Measurements from ENCODE around the gene CCL7. TPM values are rescaled to one million over a fixed set of nuclear protein-coding genes. Genes with fewer than 3 reads are reported as not detected.

Gene CCL7
- total RNA-seq, 1 donor from 2014 or later = not detected

GRCh38 chr17:34246446-34246845 is 23.6 kb upstream of the CCL7 start:
- DNase-seq (ENCODE audit: low read depth) = no peak

DNA sequence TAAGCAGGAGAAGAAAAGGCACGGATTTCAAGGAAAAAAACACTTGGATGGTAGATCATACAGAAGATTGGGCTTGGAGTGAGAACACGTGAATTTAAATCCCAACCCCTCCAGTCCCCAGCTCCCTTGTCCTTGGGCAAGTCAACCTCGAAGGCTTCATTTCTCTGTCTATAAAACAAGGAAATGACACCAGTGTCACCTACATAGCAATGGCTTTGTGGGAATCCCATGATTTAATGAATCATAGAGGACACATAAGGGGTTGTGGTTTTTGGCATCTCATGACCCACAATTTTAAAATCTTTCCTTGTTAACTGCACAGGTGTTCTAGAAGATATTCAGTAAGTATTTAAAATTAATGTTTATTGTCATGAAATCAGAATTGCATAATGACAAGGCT is 23.1 kb upstream of the CCL7 start:
- no peak for DNase-seq (ENCODE audit: low read depth)

DNA sequence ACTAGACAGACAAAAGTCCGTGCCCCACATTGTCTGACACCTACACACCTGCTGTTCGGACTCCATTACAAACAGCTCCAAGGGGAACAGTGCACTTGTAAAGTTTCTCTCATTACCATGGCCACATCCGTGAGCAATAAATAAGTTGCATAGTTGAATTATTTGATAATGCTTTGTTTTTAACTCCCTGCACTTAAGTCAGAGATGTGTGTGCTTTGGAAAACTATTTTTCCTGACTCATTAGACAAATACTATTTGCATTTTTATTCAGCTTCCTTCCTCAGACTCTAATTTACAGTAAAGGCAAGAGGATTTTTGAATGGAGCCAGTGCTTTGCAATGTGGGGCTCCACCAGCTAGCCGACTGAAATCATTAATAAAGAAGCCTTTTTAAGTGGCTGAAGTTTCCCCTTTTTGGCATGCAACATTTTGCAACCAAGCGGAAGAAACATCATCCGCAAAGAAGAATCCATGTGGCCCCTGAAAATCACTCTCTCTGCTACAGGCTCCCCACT is 21.5 kb upstream of the CCL7 start:
- no peak for DNase-seq (ENCODE audit: low read depth)

DNA sequence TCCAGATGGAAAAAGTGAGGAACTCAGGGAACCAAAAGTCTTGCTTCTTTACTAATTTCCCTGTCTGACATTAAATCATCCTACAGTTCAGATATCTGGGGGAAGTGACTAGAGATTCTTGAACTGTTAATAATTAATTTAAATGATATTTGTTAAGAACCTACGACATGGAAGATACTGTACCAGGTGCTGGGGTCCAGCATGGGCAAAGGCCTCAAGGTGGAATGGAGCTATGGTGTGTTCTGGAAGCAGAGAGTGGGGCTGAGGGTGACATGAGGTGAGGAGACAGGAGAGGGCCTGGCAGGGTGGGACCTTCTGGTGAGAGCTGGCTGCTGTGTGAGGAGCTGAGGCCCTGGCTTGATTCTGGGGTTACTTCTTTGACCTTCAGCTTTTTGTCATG is 21.0 kb upstream of the CCL7 start:
- DNase-seq (ENCODE audit: low read depth) = no peak

DNA sequence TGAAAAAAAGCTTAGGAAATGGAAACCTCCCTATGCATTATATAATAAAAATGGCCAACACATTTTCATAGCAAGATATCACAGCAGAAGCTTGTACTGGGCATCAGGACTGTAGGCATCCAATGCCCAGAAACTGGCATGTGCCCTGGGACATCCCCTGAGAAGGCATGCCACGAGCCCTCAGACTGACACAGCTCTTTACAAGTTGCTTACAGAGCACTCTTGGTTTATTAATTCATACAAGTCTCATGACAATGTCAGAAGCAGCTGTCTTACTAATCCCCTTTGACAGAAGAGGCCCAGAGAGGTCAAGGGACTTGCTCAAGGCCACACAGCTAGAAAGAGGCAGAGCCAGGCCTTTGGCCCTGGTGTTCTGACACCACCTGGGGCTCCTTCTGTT is 20.5 kb upstream of the CCL7 start:
- DNase-seq (ENCODE audit: low read depth) = peak; percentile 8

DNA sequence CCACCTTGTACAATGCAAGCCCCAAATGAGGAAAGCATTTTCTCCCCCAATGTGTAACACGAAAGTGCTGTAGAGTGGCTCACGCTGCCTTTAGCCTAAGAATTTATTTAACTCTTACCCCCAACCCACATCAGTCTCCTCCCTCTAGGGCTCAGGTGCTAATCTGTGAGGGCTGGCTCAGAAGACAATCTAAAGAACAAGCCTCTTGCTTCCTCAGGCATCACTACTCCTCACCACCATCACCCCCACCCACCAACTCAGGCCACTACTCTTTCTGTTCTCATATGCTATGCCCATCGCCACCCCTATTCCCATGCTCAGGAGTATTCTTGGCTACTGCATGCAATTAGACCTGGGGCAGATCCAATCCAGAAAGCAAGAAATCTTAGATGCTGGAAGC is 18.8 kb upstream of the CCL7 start:
- DNase-seq (ENCODE audit: low read depth) = no peak

DNA sequence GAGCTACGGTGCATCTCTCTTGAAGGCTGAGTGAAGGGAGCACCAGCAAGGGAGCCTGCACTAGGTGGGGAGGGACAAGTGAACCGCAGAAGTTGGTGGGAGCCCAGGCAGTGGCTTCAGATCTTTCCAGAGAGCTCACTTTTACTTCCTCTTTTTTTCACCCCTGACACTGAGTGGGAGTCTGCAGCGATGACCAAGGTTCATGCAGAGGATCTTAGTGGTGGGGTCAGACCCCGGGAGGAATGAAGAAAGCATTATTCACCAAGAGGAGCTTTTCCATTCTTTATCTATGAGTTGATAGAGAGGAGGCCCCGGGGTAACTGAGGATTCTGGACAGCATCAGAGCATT is 18.0 kb upstream of the CCL7 start:
- no peak for DNase-seq (ENCODE audit: low read depth)

GRCh38 chr17:34252444-34253138 is 17.4 kb upstream of the CCL7 start:
- DNase-seq (ENCODE audit: low read depth) = peak; percentile 51

GRCh38 chr17:34253139-34253525 is 16.9 kb upstream of the CCL7 start:
- DNase-seq (ENCODE audit: low read depth) = no peak

GRCh38 chr17:34254146-34254545 is 15.9 kb upstream of the CCL7 start:
- DNase-seq (ENCODE audit: low read depth) = no peak

GRCh38 chr17:34254651-34255380 is 15.2 kb upstream of the CCL7 start, which contains the start of gene CCL2:
CCL2 (plus strand) TSS chr17:34255285; CDS start chr17:34255350, 65 bp downstream.
- no peak for DNase-seq (ENCODE audit: low read depth)

GRCh38 chr17:34255381-34255732 is 14.7 kb upstream of the CCL7 start:
- DNase-seq (ENCODE audit: low read depth) = no peak

DNA sequence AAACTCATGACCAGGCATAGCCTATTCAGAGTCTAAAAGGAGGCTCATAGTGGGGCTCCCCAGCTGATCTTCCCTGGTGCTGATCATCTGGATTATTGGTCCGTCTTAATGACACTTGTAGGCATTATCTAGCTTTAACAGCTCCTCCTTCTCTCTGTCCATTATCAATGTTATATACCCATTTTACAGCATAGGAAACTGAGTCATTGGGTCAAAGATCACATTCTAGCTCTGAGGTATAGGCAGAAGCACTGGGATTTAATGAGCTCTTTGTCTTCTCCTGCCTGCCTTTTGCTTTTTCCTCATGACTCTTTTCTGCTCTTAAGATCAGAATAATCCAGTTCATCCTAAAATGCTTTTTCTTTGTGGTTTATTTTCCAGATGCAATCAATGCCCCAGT is 14.2 kb upstream of the CCL7 start:
- DNase-seq (ENCODE audit: low read depth) = no peak

GRCh38 chr17:34257299-34257985 is 12.6 kb upstream of the CCL7 start:
- DNase-seq (ENCODE audit: low read depth) = no peak

DNA sequence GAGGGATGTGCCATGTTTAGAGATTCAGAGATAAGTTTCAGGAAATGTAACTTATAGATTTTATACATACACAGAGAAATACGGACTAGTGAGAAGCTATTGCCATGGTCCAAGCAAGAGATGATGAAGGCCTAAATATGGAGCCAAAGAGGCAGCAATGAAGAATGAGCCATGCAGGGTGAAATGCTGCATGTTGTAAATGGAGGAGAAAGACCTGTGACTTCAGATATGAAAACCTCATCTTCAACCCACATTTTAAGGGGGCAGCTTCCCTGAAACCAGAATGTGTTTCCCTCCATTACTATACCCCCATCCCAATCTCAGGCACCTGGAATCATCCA is 12.1 kb upstream of the CCL7 start:
- no peak for DNase-seq (ENCODE audit: low read depth)

DNA sequence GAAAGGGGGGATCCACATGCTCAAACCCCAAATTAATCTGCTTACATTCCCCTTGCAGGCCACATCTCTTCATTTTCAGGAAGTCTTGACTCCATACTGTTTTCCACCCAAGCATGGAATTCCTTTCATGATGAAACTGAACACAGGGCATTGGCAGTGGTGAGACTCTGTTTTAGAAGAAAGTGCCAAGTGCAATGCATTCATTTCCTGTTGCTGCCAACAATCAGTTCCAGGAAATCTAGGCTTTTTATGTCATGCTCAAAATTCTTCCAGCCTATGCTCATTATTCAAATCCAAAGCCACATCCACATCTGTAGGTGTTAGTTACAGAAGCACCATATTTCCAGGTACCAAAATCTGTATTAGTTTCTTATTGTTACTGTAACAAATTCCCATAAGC is 10.9 kb upstream of the CCL7 start:
- no peak for DNase-seq (ENCODE audit: low read depth)

DNA sequence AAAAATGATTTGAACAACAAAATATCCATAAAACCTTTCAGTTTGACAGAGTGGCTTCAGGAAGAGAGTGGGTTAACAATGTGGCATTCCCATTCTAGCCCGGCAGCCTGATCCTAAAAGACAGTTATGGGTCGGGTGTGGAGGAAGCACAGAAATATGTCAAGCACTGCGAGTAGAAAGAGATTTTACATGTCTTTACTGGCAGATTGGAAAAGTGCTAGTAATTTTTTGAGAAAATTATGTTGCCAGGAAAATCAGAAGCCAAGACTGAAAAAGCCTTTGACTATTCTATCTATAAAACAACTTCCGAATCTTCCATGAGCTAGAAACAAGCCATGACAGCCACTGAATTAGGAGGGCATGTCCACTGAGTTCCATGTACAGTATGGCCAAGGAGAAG is 9.2 kb upstream of the CCL7 start:
- DNase-seq (ENCODE audit: low read depth) = no peak

DNA sequence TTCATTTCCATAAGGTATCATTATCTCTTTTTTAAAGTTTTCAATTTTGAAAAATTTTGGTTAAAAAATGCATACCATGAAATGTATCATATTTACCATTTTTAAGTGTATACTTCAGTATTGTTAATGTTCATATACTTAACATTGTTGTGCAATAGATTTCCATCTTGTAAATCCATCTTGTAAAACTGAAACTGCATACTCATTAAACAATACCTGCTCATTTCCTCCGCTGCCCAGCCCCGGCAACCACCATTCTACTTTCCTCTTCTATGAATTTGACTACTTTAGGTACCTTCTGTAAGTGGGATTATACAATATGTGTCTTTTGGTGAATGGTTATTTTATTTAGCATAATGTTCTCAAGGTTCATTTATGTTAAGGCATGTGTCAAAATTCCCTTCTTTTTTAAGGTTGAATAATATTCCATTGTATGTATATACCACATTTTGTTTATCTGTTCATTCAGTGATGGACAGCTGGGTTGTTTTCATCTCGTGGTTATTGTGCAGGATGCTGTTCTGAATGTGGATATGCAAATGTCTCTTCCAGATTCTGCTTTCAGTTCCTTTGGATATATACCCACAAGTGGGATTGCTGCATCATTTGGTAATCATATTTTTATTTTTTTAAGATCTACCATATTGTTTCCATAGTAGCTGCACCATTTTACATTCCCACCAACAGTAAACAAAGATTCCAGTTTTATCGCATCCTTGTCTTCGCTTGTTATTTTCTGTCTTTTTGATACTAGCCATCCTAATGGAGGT is 8.3 kb upstream of the CCL7 start:
- DNase-seq (ENCODE audit: low read depth) = no peak

DNA sequence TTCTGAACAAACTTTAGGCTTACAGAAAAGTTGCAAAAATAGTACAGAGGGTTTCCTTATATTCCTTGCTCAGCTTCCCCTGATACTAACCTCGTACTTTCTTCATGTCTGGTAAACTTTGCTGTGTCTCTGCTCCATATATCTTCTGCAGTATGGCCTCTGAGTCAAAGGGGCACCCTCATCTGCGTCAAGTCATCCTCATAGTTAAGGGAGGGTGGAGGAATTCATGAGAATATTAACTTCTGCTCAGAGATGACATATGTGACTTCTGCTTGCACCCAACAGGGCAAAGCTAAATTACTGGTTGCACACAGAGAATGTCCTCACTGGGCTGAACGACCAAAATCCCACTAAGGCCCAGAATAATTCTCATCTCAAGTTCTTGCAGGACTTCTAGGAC is 4.3 kb upstream of the CCL7 start:
- no peak for DNase-seq (ENCODE audit: low read depth)

DNA sequence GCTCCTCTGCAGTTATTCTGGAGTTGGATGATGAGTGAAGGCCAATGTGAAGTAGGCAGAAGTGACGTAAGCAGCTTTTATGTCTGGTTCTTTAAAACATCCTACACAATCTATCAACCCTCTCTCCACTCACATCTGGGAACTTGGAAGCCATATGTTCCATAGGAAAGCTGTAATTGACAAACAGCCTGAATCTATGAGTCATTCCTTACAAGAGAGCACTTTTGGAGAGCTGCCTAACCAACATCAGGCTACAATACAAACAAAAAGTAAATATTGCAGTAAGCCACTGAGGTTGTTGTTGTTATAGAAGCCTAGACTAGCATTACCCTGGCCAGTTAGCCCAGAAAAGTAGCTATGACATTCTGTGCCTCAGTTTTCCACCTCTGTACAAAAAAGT is 5.9 kb downstream of the CCL7 start:
- no peak for DNase-seq (ENCODE audit: low read depth)

DNA sequence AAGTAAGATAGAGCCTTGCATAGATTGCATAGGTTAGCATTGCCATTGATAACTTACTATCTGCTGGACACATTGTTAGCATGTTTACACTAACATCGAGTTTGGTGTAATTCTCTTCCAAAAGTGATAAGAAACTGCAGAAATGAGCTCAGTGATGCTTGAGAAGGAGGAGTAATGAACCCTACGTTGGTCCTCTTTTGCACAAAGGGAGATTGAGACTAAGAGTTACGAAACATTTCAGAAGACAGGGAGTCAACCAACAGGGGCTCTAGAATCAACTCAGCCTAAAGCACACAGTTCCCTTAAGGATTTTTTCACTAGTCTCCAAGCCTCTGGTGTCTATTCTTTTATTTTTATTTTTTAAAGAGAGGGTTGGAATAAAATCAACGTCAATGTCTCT is 6.8 kb downstream of the CCL7 start:
- no peak for DNase-seq (ENCODE audit: low read depth)

DNA sequence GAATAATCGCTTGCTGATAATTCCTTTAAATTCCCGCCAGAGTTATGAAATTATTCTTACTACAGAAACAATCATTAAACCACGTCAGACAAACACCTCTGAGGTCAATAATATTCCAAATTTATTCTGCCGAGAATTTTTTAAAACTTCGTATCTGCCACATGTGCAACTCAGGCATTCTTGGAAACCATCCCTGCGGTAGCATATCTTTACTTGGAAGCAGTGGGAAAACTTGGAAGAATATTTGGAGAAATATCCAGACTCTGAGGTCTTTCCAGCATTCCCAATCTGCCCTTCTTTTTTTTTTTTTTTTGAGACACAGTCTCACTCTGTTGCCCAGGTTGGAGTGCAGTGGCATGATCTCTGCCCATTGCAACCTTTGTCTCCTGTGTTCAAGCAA is 13.6 kb downstream of the CCL7 start:
- no peak for DNase-seq (ENCODE audit: low read depth)
